A549 (cell line): Measurements from ENCODE around the gene ENO2.

Source experiments
- CHD2 ChIP-seq: fragments of 150-350 bp; IDR thresholded peaks from 2 replicates; pipeline ENCODE4 v1.6.1; 2014; ENCODE audit warnings: low read length; ENCODE audit not compliant: partially characterized antibody
- CTCF ChIP-seq: fragments of >200 bp; sonication (Bioruptor Twin); formaldehyde crosslinking; IDR thresholded peaks from 3 replicates; pipeline ENCODE4 v1.5.1; 2016
- E2F6 ChIP-seq: IDR thresholded peaks from 2 replicates; pipeline ENCODE4 v1.6.1; 2012; ENCODE audit warnings: low read depth, borderline replicate concordance
- ELK1 ChIP-seq: fragments of 150-350 bp; IDR thresholded peaks from 2 replicates; pipeline ENCODE4 v1.6.1; 2014; ENCODE audit warnings: low read depth, mild to moderate bottlenecking, low read length
- MYC ChIP-seq: IDR thresholded peaks from 2 replicates; pipeline ENCODE4 v1.6.1; 2012; ENCODE audit warnings: mild to moderate bottlenecking, inconsistent platforms, low read length, improper control_type of control experiment, borderline replicate concordance
- PBX3 ChIP-seq: IDR thresholded peaks from 2 replicates; pipeline ENCODE4 v1.6.1; 2012
- POLR2AphosphoS2 ChIP-seq: conservative IDR thresholded peaks from 2 replicates; pipeline ENCODE4 v1.6.1; 2012; ENCODE audit warnings: low read length, improper control_type of control experiment, inconsistent platforms

- TF ChIP-seq CHD2 (no peak), CTCF (no peak), POLR2AphosphoS2 (no peak), PBX3 (no peak), ELK1 (no peak), E2F6 (no peak), MYC (no peak)
Measured at GRCh38 chr12:6903722-6904121, 10.7 kb upstream of the ENO2 start.
